OCI-LY1 (cell line): ENCODE data around the gene P4HB.

Experiments
- H2AFZ ChIP-seq: fragments of 200-600 bp; sonication (generic), shearing (Covaris generic); 2 replicates; pipeline ENCODE4 v1.6.0; 2014; ENCODE audit warnings: antibody characterized with exemption, mild to moderate bottlenecking, low read length
- H3F3A ChIP-seq: fragments of 200-600 bp; sonication (generic), shearing (Covaris generic); 2 replicates; pipeline ENCODE4 v1.6.0; 2014; ENCODE audit warnings: mild to moderate bottlenecking, antibody characterized with exemption, low read length, moderate library complexity; ENCODE audit not compliant: insufficient read depth
- H3K27ac ChIP-seq: fragments of 200-600 bp; sonication (generic); 2 replicates; pipeline ENCODE4 v1.5.1; 2014; ENCODE audit warnings: low read length, mixed run types, mild to moderate bottlenecking, low read depth; ENCODE audit not compliant: poor library complexity, severe bottlenecking
- H3K27me3 ChIP-seq: fragments of 200-600 bp; sonication (generic); 2 replicates; pipeline ENCODE4 v1.6.0; 2014; ENCODE audit warnings: antibody characterized with exemption, mild to moderate bottlenecking, low read length, moderate library complexity; ENCODE audit not compliant: insufficient read depth
- H3K36me3 ChIP-seq: fragments of 200-600 bp; sonication (generic); 2 replicates; pipeline ENCODE4 v1.6.1; 2014; ENCODE audit warnings: mild to moderate bottlenecking, antibody characterized with exemption, low read length, moderate library complexity, mixed read lengths; ENCODE audit not compliant: insufficient read depth
- H3K4me1 ChIP-seq: fragments of 200-600 bp; sonication (generic); 2 replicates; pipeline ENCODE4 v1.5.1; 2014; ENCODE audit warnings: mild to moderate bottlenecking, low read length, moderate library complexity; ENCODE audit not compliant: insufficient read depth, severe bottlenecking
- H3K4me2 ChIP-seq: fragments of 200-600 bp; sonication (generic), shearing (Covaris generic); 2 replicates; pipeline ENCODE4 v1.6.1; 2014; ENCODE audit warnings: low read length
- H3K4me3 ChIP-seq: fragments of 200-600 bp; sonication (generic); 2 replicates; pipeline ENCODE4 v1.5.1; 2014; ENCODE audit warnings: low read length, low read depth, mild to moderate bottlenecking, mixed read lengths; ENCODE audit not compliant: poor library complexity, severe bottlenecking
- H3K79me2 ChIP-seq: fragments of 200-600 bp; shearing (Covaris generic); 2 replicates; pipeline ENCODE4 v1.6.1; 2016; ENCODE audit warnings: mixed run types, low read length, mixed read lengths; ENCODE audit not compliant: insufficient read depth
- H3K9ac ChIP-seq: fragments of 200-600 bp; sonication (generic), shearing (Covaris generic); 2 replicates; pipeline ENCODE4 v1.6.1; 2014; ENCODE audit warnings: mild to moderate bottlenecking, low read length, mixed read lengths
- H3K9me2 ChIP-seq: fragments of 200-600 bp; sonication (generic), shearing (Covaris generic); 2 replicates; pipeline ENCODE4 v1.6.1; 2014; ENCODE audit warnings: low read depth, mild to moderate bottlenecking, low read length, mixed read lengths
- H3K9me3 ChIP-seq: fragments of 200-600 bp; shearing (Covaris generic); 2 replicates; pipeline ENCODE4 v1.6.1; 2014; ENCODE audit warnings: low read length, mixed read lengths
- H4K20me1 ChIP-seq: fragments of 200-600 bp; sonication (generic), shearing (Covaris generic); 2 replicates; pipeline ENCODE4 v1.6.0; 2016; ENCODE audit warnings: mild to moderate bottlenecking, low read length; ENCODE audit not compliant: insufficient read depth
- CTCF ChIP-seq: fragments of 200-600 bp; sonication (generic), shearing (Covaris generic); IDR thresholded peaks from 2 replicates; pipeline ENCODE4 v1.5.1; 2017; ENCODE audit warnings: mild to moderate bottlenecking, antibody characterized with exemption, low read length, moderate library complexity, mixed read lengths
- EZH2 ChIP-seq: fragments of 200-600 bp; sonication (generic), shearing (Covaris generic); IDR thresholded peaks from 2 replicates; pipeline ENCODE4 v1.8.0; 2017; ENCODE audit warnings: borderline replicate concordance, mixed run types, mild to moderate bottlenecking, antibody characterized with exemption, low read length, moderate library complexity, mixed read lengths

The P4HB gene

GRCh38 chr17:81822996-81823819 lies 37.1 kb downstream of the P4HB start:
- no peak overlapping the region for H3K27ac ChIP-seq
- no peak overlapping the region for H2AFZ ChIP-seq
- H3K4me1 ChIP-seq: no peaks in the 10 kb centered on the region
- no peaks in the 10 kb centered on the region for H3K79me2 ChIP-seq
- no peaks in the 10 kb centered on the region for H3K36me3 ChIP-seq
- H3F3A ChIP-seq: no peaks in the 10 kb centered on the region
- no peak overlapping the region for H3K4me2 ChIP-seq
- H3K27me3 ChIP-seq: peaks cover 4% of the 10 kb centered on the region; the same call in 1 of the 2 replicates
- no peaks in the 10 kb centered on the region for H3K9me3 ChIP-seq
- H3K9ac ChIP-seq: no peak overlapping the region
- H4K20me1 ChIP-seq: no peaks in the 10 kb centered on the region
- no peaks in the 10 kb centered on the region for H3K9me2 ChIP-seq
- TF ChIP-seq CTCF (no peak), EZH2 (no peak)
- H3K4me3 ChIP-seq: no peak overlapping the region

- no peaks in the 10 kb centered on the region for H3K9me3 ChIP-seq
- no peaks in the 10 kb centered on the region for H3K4me1 ChIP-seq
- no peak overlapping the region for H3K4me2 ChIP-seq
- H3F3A ChIP-seq: no peaks in the 10 kb centered on the region
- peaks cover 4% of the 10 kb centered on the region; the same call in 1 of the 2 replicates for H3K27me3 ChIP-seq
- H3K36me3 ChIP-seq: no peaks in the 10 kb centered on the region
- H3K79me2 ChIP-seq: no peaks in the 10 kb centered on the region
- no peak overlapping the region for H2AFZ ChIP-seq
- H4K20me1 ChIP-seq: no peaks in the 10 kb centered on the region
- no peak overlapping the region for H3K27ac ChIP-seq
- no peak overlapping the region for H3K4me3 ChIP-seq
- no peak overlapping the region for H3K9ac ChIP-seq
- H3K9me2 ChIP-seq: no peaks in the 10 kb centered on the region
- no peak for TF ChIP-seq CTCF
- no peak for TF ChIP-seq EZH2
Measured at GRCh38 chr17:81822312-81822637, 38.1 kb downstream of the P4HB start.

DNA sequence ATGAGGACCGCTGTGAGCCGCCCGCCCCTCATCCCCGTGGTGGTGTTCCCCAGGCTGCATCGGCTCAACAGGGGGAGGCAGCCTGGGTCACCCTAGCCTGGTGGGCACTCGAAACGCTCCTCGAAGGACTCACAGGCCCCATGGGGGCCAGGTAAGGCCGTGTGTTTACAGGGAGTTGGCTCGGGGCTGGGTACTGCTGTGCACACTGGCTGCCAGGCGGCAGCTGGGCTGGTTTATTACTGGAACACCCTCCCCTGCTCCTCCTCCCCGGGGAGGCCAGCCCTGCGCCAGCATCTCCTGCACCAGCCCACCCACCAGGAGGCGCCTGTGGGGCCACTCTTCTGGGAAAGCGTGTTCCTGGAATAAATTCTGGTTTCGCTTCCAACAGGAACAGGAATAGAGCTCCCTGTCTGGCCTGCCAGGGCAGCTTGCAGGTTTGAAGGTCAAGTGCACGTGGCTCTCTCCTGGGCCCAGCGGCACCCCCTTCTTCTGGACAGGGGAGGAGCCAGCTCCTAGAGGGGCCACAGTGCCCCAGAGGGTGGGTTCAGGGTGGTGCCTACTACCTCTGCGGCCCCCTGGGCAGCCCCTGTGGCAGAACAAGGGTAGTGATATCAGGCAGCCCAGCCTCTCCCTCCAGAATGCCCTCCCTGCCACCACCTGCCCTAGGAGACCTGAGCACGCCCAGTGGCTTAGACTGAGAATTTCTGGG lies 38.6 kb downstream of the P4HB start:
- Histone ChIP-seq H3K79me2 (no peaks in the 10 kb centered on the region), H4K20me1 (no peaks in the 10 kb centered on the region), H3K4me3 (no peak overlapping the region), H3K27ac (no peak overlapping the region), H3K27me3 (peaks cover 4% of the 10 kb centered on the region; the same call in 1 of the 2 replicates), H3K9ac (no peak overlapping the region), H3F3A (no peaks in the 10 kb centered on the region), H3K9me3 (no peaks in the 10 kb centered on the region), H3K4me2 (no peak overlapping the region), H2AFZ (no peak overlapping the region), H3K4me1 (no peaks in the 10 kb centered on the region), H3K36me3 (no peaks in the 10 kb centered on the region), H3K9me2 (no peaks in the 10 kb centered on the region)
- TF ChIP-seq CTCF (peak; percentile 39; the same call in 1 of the 2 replicates), EZH2 (no peak)
